Activated T-cell treated with anti-CD3 and anti-CD28 coated beads, Interleukin-2, amount 50 U/mL, for 1 hour (primary cell): ENCODE measurements around the gene BDH1.
"Not testable (repeated sequence)": the region's sequence is repeated elsewhere in the genome, so short reads cannot be mapped to it uniquely, and the experiment has no call there.

ENCODE experiments used
- DNase-seq: peaks from one replicate; pipeline ENCODE4 v3.0.0-alpha.2; 2020

Gene BDH1

DNA sequence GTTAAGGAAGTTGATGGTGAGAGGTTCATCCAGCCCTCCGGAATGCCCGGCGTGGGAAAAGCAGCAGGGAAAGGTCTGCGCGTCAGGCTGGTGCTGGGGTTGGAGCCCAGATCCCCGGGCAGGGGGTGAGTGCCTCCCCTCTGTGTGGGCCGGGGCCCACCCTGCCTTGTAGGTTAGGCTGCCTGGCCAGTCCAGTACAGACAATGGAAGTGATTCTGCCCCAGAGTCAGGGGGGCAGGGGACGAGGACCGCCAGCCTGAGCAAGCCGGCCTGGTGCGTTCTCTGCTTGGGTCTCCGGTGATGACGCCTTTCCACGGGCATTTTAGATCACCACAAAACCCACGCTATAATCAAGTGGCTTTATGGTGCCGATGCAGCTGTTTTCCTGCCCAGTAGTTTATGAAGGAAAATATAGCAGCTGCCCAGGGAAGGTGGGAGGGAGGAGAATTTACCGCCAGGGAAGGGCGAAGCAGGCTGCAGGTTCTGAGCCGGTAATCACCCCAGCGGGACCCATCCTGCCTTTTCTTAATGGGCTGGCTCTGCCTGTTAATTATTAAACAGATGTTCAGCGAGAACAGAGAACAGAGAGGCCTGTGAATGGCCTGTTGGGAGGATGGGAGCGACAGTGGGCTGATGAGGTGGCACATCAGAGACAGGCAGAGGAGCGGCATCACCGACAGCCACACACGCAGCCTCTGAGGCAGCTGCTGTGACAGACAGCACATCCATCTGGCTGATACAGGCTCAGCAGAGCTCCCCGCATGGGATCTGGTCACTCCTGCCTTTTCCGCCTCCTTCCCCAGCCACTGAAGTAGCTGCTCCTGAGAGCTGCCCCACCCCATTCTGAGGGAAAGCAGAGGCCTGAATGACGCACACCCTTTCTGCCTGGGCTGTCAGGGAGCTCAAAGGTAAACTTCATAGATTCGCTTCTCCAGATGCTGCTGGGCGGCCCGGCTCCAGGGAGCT is 35.2 kb downstream of the BDH1 start:
- no peak for DNase-seq

DNA sequence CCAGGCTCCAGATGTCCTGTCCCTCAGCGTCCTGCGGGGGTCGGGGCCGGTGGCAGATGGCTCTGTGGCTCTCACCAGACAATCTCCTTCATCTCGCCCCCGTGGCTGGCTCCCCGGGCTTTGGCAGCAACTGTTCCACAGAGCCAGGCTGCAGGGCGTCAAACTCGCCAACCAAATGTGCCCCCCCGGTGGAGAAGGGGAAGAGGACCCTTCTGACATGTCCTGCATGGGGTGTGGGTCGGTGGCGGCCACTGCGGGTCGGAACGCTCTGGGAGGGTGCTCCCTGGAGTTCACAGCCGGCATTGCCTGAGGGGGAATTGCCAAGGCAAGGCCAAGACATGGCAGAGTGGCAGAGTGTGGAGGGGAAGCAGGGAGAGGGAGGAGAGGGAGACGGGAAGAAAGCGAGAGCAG is 36.0 kb downstream of the BDH1 start:
- no peak for DNase-seq

DNA sequence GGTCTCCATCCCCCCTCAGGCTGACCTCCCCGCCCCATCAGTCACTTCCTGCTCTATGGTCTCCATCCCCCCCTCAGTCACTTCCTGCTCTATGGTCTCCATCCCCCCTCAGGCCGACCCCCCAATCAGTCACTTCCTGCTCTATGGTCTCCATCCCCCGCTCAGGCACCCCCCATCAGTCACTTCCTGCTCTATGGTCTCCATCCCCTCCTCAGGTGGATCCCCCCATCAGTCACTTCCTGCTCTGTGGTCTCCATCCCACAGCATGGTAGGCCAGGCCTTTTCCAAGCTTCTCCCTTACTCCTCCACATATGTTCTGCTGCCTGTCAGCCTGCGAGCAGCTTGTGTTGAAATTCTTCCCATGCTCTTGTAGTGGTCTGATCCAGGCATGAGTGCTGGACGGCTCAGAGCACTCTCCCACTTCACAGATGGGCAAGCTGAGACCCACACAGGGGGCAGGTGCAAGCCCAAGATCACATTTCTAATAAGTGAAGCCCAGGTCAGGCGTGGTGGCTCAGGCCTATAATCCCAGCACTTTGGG is 36.8 kb downstream of the BDH1 start:
- no peak for DNase-seq

DNA sequence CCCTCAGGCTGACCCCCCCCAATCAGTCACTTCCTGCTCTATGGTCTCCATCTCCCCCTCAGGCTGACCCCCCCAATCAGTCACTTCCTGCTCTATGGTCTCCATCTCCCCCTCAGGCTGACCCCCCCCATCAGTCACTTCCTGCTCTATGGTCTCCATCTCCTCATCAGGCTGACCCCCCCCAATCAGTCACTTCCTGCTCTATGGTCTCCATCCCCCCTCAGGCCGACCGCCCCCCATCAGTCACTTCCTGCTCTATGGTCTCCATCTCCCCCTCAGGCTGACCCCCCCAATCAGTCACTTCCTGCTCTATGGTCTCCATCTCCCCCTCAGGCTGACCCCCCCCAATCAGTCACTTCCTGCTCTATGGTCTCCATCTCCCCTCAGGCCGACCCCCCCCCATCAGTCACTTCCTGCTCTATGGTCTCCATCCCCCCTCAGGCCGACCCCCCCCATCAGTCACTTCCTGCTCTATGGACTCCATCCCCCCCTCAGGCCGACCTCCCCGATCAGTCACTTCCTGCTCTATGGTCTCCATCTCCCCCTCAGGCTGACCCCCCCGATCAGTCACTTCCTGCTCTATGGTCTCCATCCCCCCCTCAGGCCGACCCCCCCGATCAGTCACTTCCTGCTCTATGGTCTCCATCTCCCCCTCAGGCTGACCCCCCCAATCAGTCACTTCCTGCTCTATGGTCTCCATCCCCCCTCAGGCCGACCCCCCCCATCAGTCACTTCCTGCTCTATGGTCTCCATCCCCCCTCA is 37.7 kb downstream of the BDH1 start:
- DNase-seq, result not testable (repeated sequence)

DNA sequence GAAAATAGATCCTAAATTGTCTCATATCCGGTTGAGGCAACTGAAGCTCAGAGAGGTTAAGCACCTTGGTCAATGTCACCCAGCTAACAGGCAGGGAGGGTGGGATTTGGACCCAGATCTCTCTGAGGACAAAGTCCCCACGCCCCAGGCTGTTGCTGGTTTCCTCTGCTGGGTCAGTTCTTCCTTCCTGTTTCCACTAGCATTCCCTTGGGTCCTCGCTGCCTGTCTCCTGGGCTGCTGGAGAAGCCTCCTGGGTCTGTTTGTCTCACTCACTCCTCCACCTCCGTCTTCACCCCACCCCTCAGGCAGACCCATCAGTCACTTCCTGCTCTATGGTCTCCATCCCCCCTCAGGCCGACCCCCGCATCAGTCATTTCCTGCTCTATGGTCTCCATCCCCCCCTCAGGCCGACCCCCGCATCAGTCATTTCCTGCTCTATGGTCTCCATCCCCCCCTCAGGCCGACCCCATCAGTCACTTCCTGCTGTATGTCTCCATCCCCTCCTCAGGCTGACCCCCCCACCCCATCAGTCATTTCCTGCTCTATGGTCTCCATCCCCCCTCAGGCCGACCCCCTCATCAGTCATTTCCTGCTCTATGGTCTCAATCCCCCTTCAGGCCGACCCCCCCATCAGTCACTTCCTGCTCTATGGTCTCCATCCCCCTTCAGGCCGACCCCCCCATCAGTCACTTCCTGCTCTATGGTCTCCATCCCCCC is 38.7 kb downstream of the BDH1 start:
- DNase-seq, result not testable (repeated sequence)

DNA sequence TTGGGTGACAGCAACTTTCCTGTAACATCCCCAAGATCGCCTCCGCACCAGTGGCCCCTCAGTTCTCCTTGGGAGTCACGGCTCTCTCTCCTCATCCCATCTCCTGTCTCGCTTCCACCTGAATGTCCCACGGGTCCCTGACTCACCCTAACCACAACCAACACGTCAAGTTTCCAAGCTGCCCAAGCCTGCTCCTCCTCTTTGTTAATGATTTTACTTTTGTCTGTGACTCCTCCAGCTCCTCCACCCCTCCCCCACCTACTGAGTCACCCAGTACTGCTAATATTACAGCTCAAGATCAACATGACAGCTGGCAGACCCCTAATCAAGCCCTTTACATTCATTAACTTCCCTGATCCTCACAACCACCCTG is 39.3 kb downstream of the BDH1 start:
- no peak for DNase-seq

DNA sequence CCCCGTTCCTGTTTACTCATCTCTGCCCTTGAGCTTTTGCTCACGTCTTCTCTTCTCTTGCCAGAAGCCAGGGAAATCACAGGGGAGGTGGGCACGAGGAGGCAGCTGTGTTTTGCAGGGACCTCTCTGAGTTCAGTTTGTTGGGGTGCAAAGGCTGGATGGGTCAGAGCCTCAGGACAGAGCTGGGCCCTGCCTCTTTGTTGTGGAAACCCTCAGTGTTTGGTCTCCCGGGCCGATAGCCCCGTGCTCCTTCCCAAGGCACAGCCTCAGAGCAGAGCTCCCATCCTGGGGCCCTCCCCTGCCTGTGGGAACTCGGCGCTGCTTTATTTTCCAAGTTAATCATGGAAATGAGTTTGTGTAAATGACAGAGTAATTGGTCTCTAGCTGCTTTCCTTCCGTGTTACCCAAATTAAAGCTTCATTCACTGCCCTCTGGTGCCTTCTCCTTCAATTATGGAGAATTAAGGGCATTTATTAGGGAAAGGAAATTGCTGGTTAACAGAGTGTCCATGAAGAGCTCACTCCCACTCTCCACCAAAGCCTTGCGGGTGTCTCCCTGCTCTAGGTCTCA is 40.9 kb downstream of the BDH1 start:
- no peak for DNase-seq

DNA sequence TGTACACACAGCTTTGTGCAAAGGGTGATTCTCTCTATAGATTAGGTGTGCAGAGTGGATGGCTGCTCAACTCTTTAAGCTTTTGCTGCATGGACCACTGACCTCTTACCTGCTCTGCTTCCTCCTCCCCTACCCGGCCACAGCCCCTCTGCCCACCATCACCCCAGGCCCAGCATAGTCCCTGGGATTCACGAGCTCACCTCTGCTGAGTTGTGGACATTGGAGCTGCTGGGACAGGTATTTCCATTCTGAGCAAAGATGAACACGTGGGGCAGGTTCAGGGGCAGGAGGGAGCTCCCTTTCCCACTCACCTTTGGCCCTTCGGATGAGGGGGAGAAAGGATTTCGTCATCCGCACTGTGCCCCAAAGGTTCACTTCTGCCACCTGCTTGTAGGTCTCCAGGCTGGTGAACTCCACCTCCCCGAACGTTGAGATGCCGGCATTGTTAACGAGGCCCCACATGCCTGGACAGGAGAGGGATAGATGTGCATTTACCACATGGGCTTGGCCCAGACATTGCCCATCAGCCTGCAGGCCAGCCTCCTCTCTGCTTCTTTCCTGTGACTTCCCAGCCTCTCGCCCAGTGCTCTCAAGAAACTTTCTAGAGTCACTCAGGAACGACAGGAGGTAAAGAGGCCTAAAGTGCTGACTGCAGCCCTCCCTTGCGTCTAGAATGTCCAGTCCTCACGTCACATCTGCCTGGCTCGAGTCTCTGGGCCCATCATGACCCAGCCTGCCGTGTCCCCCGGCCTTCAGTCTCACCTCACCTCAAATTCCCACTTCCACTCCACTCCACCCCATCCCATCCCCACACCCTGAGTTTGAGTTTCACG is 41.6 kb downstream of the BDH1 start:
- no peak for DNase-seq

DNA sequence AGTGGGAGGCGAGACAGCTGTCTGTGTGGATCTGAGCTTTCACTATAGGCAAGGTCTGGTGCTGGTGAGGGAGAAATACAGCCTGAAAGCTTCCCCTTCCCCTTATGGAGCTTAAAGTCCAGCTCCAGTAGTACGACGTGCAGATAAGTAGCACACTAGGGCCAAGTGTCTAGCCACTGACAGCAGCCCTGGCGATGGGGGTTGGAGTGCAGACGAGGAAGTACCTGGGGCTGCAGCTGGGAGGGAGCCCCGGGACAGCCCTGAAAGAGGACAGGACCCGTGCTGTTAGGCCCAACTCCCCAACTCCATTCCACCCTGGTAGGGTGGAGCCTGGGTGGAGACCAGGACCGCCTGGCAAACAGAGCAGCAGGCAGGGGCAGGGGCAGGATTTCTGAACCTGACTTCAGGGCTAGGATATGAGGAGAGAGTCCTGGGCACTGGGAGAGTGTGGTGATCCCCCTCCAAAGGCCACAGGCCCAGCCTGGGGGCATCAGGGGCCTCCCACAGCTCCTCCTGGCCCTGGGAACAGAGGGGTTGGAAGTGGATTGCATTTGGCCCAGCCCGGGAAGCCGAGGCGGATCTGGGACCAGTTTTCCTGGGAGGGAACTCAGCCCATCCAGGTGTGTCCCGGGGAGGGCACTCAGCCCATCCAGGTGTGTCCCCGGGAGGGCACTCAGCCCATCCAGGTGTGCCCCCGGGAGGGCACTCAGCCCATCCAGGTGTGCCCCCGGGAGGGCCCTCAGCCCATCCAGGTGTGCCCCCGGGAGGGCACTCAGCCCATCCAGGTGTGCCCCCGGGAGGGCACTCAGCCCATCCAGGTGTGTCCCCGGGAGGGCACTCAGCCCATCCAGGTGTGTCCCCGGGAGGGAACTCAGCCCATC is 42.8 kb downstream of the BDH1 start:
- DNase-seq, result no peak

DNA sequence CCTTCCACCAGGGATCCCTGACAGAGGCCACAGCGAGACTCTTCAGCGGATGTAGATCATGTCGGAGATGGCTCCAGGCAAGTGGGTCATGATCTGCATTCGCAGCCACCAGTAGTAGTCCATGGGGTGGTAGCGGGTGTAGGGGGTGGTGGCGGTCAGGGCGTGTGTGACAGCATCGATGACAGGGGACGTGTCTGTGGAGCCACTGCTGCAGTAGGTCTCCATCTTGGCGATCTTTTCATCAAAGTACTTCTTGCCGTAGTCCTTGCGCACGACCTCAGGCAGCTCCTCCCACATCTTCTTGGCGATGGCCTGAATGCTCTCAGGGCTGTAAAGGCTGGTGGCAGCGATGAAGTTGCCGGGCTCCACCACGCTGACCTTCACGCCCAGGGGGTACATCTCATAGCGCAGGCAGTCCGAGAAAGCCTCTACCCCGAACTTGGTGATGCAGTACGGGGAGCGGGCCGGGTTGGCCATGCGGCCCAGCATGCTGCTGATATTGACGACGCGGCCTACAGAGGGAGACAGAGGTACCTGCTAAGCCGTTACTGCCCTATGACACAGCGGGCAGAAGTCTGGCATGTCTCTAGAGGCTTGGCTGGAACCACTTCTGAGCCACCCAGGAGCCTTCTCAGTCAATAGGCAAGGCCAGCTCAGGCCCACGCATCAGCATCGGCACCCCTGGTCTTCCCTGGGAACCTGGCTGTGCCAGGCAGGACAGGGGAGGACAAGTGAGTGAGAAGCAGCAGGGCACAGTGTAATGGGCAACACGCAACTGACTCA is 43.7 kb downstream of the BDH1 start:
- DNase-seq, result no peak

DNA sequence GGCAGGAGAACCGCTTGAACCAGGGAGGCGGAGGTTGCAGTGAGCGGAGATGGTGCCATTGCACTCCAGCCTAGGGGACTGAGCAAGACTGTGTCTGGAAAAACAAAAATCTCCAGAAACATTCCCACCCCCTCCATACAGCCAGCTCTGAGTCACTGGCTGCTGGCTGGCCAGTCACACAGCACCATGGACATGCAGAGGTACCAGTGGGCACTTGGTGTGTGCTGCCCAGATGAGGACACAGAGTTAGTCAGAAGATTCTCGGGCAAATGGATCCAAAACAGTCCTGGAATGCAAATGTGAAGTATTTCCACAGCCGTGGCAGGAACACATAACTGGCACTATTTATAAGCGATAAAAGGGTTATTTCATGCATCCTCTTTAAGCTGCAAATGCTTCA is 44.6 kb downstream of the BDH1 start:
- no peak for DNase-seq

DNA sequence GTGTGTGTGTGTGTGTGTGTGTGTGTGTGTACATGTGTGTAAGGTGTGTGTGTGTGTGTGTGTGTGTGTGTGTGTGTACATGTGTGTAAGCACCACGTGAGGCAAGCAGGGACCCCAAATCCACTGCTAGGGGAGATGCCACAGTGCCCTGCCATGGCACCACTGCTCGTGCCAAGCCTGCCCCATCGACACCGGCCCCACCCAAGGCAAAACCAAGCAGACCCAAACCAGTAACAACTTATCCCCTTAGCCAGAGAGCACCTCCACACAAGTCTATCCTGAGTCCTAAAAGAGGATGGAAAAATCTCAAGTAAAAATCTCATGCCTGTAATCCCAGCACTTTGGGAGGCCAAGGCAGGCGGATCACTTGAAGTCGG is 45.1 kb downstream of the BDH1 start:
- no peak for DNase-seq

DNA sequence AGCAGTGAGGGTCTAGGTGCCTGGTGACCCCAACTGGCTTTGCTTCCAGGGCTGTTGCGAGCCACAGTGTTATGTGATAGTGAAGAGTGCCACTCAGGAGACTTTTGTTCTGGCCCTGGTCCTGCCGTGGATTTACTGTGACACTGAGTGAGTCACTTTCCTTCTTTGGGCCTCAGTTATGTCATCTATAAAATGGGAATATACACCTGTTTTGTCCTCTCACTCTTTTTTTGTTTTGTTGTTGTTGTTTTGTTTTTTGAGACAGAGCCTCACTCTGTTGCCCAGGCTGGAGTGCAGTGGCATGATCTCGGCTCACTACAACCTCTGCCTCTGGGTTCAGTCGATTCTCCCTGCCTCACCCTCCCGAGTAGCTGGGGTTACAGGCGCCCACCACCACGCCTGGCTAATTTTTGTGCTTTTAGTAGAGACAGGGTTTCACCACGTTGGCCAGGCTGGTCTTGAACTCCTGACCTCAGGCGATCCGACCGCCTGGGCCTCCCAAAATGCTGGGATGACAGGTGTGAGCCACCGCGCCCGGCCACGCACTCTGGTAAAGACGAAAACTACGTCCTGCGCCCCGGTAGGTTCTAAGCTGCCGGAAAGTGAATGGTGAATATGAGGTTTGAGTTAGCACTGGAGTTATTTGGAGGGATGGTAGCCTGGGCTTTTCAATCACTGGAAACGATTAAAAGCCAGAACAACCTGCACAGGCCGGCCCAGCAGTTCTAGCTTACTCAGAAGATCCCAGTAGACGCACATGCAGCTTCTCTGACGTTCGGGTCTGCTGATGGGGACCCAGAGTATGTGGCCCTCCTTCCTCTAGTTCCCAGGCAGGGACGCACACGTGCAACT is 46.6 kb downstream of the BDH1 start:
- no peak for DNase-seq

DNA sequence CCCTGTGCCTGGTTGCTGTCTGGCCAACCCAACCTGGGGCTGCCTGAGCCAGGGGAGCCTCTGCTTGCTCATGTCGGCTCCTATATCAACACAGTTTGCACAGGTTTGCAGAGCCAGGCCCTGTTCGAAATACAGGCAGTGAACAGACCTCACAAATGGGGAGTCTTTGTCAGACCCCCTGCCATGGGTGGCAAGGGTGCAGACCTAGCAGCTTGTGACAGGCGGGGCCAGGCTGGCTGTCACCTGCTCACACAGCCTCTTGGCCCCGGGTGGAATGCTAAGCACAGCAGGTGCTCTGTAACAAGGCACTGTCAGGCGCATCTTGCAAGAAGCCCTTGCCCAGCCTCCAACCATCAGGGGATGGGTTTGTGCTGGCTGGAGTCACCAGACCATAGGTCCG is 47.3 kb downstream of the BDH1 start:
- DNase-seq, result no peak

DNA sequence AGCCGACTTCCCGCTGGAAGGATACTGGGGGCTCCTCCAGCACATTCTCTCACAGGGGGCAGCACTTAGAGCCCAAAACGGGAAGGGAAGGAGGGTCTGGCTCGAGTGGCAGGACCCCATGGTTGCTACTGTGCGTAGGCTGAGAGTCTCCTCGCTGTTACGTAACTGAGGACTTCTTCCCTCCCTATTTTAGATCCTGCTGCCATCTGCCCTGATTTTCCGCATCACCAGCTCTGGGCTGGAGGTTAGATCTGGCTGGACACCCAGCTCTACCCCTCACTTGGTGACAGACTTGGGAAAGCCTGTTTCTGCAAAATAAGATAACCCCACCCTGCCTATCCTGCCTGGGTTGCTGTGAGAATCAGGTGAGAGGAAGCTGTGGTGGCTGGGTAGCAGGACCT is 47.7 kb downstream of the BDH1 start:
- DNase-seq, result no peak

DNA sequence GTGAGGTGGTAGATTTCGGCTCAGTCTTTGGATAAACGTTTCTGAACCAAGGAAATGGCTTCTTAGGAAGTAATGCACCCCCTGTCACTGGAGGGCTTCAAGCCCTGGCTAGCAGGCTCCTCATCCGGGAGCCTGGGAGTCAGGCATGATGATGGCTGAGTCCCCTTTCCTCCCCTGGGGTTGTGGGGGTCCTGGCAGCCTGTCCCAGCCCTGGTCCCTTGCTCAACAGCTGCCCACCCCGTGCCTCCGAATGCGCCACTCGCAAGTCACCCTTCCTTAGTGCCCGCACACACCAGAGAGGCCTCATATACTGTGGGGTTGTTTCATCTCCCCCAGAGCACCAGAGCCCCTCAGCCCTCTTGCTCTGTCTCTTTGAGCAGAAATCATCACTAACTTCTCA is 48.2 kb downstream of the BDH1 start:
- no peak for DNase-seq

DNA sequence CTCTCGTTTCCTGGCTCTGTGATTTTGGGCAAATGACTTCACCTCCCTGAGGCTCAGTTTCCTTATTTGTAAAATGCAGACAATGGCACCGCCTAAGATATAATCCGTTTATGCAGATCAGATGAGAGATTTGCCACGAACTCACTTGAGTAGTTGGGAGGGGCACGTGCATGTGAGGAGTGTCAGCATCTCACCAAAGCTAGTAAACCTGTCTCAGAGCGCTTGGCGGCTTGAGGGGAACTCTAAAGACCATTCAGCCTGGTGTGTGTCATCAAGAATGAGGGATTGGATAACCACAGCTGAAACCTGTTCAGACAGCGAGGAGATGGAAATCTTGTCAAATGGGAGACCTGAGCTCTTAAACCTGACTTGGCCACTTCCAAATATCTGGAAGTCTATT is 48.7 kb downstream of the BDH1 start:
- no peak for DNase-seq

DNA sequence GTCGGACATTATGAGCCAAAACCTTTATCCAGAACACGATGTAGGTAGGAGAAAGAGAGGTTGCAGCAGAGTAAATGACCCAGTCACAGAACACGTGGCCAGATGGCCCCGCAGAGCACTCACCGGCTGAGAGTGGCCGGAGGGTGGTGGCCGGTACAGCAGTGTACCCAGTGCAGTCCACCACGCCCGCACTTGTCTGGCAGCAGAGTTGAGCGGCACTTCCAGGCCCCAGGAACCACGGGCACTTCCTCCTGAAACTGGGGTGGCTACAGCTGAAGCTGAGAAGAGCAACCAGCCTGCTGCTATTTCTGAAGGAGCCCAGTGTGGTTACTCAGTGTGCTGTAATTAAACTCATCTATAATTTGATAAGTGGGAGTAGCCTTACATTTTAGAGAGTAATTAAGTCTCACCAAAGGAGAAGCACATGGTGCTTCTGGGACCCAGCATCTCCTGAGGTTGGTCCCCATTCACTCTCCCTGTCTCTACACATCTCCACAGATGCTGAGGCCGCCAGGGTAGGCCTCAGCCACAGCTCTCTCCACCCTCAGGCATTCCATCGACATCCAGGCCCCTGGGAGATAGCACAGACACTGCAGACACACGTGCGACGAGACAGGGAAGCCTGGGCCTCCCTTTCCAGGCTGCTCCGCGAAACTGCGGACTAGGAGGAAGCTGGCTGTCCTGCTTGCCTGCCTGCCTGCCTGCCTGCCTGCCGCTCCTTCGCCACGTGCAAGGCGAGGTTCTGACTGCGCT is 49.8 kb downstream of the BDH1 start:
- DNase-seq, result no peak
